SU-DHL-6 (cell line): ENCODE results near the gene MOG.

Source experiments
- EZH2phosphoT487 ChIP-seq: fragments of 200-600 bp; sonication (generic), shearing (Covaris generic); conservative IDR thresholded peaks from 2 replicates; pipeline ENCODE4 v1.6.1; 2018; ENCODE audit warnings: mild to moderate bottlenecking, antibody characterized with exemption, low read length, moderate library complexity, mixed read lengths
- TF ChIP-seq, protein P1 (sequence below): fragments of 200-600 bp; sonication (generic); IDR thresholded peaks from one replicate; pipeline ENCODE4 v1.5.1; 2017; ENCODE audit warnings: antibody characterized with exemption, mild to moderate bottlenecking, low read length, moderate library complexity; ENCODE audit not compliant: insufficient read depth, poor library complexity, severe bottlenecking

- TF ChIP-seq, protein P1, sequence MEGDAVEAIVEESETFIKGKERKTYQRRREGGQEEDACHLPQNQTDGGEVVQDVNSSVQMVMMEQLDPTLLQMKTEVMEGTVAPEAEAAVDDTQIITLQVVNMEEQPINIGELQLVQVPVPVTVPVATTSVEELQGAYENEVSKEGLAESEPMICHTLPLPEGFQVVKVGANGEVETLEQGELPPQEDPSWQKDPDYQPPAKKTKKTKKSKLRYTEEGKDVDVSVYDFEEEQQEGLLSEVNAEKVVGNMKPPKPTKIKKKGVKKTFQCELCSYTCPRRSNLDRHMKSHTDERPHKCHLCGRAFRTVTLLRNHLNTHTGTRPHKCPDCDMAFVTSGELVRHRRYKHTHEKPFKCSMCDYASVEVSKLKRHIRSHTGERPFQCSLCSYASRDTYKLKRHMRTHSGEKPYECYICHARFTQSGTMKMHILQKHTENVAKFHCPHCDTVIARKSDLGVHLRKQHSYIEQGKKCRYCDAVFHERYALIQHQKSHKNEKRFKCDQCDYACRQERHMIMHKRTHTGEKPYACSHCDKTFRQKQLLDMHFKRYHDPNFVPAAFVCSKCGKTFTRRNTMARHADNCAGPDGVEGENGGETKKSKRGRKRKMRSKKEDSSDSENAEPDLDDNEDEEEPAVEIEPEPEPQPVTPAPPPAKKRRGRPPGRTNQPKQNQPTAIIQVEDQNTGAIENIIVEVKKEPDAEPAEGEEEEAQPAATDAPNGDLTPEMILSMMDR: no peak
- no peak for TF ChIP-seq EZH2phosphoT487
These were observed 23.5 kb downstream of the MOG start for GRCh38 chr6:29680416-29680815.
